K562 (cell line): Measurements from ENCODE around the gene CTNNB1. TPM values are rescaled to one million over a fixed set of nuclear protein-coding genes. Genes with fewer than 3 reads are reported as not detected.
A peak's percentile ranks its signal among the peaks of the same experiment; 100 is the strongest.

Experiments used
- ATAC-seq: fragments of 200-7000 bp; cut with Tn5 transposase; 3 replicates; pipeline ENCODE4 v1.9.1; 2020; ENCODE audit warnings: moderate library complexity
- BruUV-seq: library from RNA; stranded (reverse); fragments of 400-500 nt; replicated peaks from 2 replicates; lab custom pipeline; 2021; lab: Mats Ljungman, UMichigan
- CTCF ChIA-PET: fragments of 300-600 bp; formaldehyde crosslinking; extraction: SDS; loops from one replicate; lab custom pipeline; 2021; ENCODE audit warnings: low intra/inter-chr PET ratio; lab: Yijun Ruan, JAX
- POLR2A ChIA-PET: fragments of 300-600, 350-650 bp; sonication (Branson Sonifier 250); formaldehyde crosslinking; extraction: SDS; loops from one replicate; lab custom pipeline; 2021; ENCODE audit warnings: antibody characterized with exemption, inconsistent platforms; lab: Yijun Ruan, JAX
- DNase-seq, 4 experiments: peaks; one replicate each; pipeline versions ENCODE4 v3.0.0 to v3.0.0-alpha.2; 2011 to 2018; ENCODE audit warnings: low spot score in 3 of 4, mixed read lengths in 3 of 4; ENCODE audit errors: extremely low read depth in 1 of 4
- FAIRE-seq: peaks from 2 replicates; lab custom pipeline; 2011; peaks lifted over from hg19 to GRCh38; lab: Jason Lieb, UNC
- H2AFZ ChIP-seq: 2 replicates; pipeline ENCODE4 v1.6.0; 2011; ENCODE audit warnings: low read depth, low read length, control low read depth, inconsistent platforms
- H3K27ac ChIP-seq: fragments of 200-600 bp; 3 replicates; pipeline ENCODE4 v1.8.0; 2011; ENCODE audit warnings: low read depth, mild to moderate bottlenecking, control low read depth, inconsistent platforms, low read length, moderate library complexity, mixed read lengths; ENCODE audit errors: extremely low read depth
- H3K27me3 ChIP-seq, 2 experiments: fragments of 300-600 bp in 1 of 2; 2 replicates in 1 of 2; 3 replicates in 1 of 2; pipeline versions ENCODE4 v1.6.0 to v1.8.0; 2011; ENCODE audit warnings: inconsistent platforms in 2 of 2, low read length in 2 of 2, mild to moderate bottlenecking in 1 of 2, mixed read lengths in 1 of 2, moderate library complexity in 1 of 2; ENCODE audit not compliant: control insufficient read depth in 2 of 2, insufficient read depth in 2 of 2
- H3K36me3 ChIP-seq: fragments of 300-600 bp; 3 replicates; pipeline ENCODE4 v1.8.0; 2011; ENCODE audit warnings: mild to moderate bottlenecking, low read length, inconsistent platforms; ENCODE audit not compliant: control insufficient read depth, insufficient read depth
- H3K4me1 ChIP-seq, 2 experiments: fragments of 200-600 bp in 1 of 2; replicated peaks in 1 of 2; 2 replicates in 1 of 2; 3 replicates in 1 of 2; pipeline versions ENCODE4 v1.5.1 to v1.8.0; 2011; ENCODE audit warnings: inconsistent platforms in 2 of 2, low read length in 2 of 2, mild to moderate bottlenecking in 1 of 2, mixed read lengths in 1 of 2, moderate library complexity in 1 of 2; ENCODE audit not compliant: control insufficient read depth in 2 of 2, insufficient read depth in 2 of 2
- H3K4me2 ChIP-seq: 2 replicates; pipeline ENCODE4 v1.6.1; 2011; ENCODE audit warnings: low read length, control low read depth, inconsistent platforms, mixed read lengths; ENCODE audit not compliant: insufficient read depth
- H3K4me3 ChIP-seq: fragments of 200-600 bp; sonication (generic), shearing (Covaris generic); 2 replicates; pipeline ENCODE4 v1.5.1; 2016; ENCODE audit warnings: control low read depth, inconsistent platforms
- H3K79me2 ChIP-seq: fragments of 200-600 bp; 3 replicates; pipeline ENCODE4 v1.8.0; 2011; ENCODE audit warnings: low read length, inconsistent platforms; ENCODE audit not compliant: control insufficient read depth, insufficient read depth
- H3K9ac ChIP-seq, 2 experiments: 2 replicates each; pipeline versions ENCODE4 v1.6.0 to v1.6.1; 2011; ENCODE audit warnings: low read depth in 2 of 2, low read length in 2 of 2, control low read depth in 1 of 2, inconsistent platforms in 1 of 2, mild to moderate bottlenecking in 1 of 2, mixed read lengths in 1 of 2; ENCODE audit not compliant: insufficient read depth in 1 of 2
- H3K9me1 ChIP-seq: one replicate; pipeline ENCODE4 v1.6.0; 2011; ENCODE audit warnings: inconsistent platforms, mild to moderate bottlenecking, low read length, moderate library complexity; ENCODE audit not compliant: control insufficient read depth, insufficient read depth
- H3K9me3 ChIP-seq: replicated peaks from 2 replicates; pipeline ENCODE4 v1.5.1; 2011; ENCODE audit warnings: low read depth, low read length, inconsistent platforms; ENCODE audit not compliant: control insufficient read depth, insufficient read depth
- H4K20me1 ChIP-seq: replicated peaks from 2 replicates; pipeline ENCODE4 v1.6.1; 2011; ENCODE audit warnings: low read length, inconsistent platforms, mixed read lengths; ENCODE audit not compliant: control insufficient read depth, insufficient read depth
- CBX2 ChIP-seq: fragments of 200-600 bp; sonication (generic); IDR thresholded peaks from one replicate; pipeline ENCODE4 v1.6.1; 2012; ENCODE audit warnings: mild to moderate bottlenecking, low read length, inconsistent platforms; ENCODE audit not compliant: insufficient read depth, poor library complexity, severe bottlenecking
- MYC ChIP-seq, 2 experiments: fragments of 250-450 bp in 1 of 2; sonication (Bioruptor Pico) in 1 of 2; IDR thresholded peaks; 2 replicates each; pipeline versions ENCODE4 v1.5.1 to v1.6.1; 2012 to 2021; ENCODE audit warnings: low read depth in 2 of 2, borderline replicate concordance in 1 of 2, improper control_type of control experiment in 1 of 2, low read length in 1 of 2, mild to moderate bottlenecking in 1 of 2, moderate library complexity in 1 of 2
- NRF1 ChIP-seq, 2 experiments: fragments of 450-650 bp; IDR thresholded peaks in 1 of 2; conservative IDR thresholded peaks in 1 of 2; 2 replicates each; pipeline ENCODE4 v1.6.1; 2014; ENCODE audit warnings: mild to moderate bottlenecking in 2 of 2
- ZFPM2 ChIP-seq: fragments of 250-450 bp; sonication (Bioruptor Pico); IDR thresholded peaks from 2 replicates; pipeline ENCODE4 v1.5.1; 2022; ENCODE audit warnings: mild to moderate bottlenecking
- WGBS: fragments of 100-300 bp; shearing (Covaris generic); methylation state at CpG from one replicate; pipeline ENCODE4 v1.1.6; 2016; ENCODE audit warnings: low coverage, mixed read lengths; ENCODE audit not compliant: insufficient coverage; ENCODE audit errors: missing lambda C conversion rate; 5-methylcytosine and 5-hydroxymethylcytosine counted together
- in situ Hi-C: fragments of 300-500 bp; cut with MboI; formaldehyde crosslinking; loops from 4 replicates; pipeline ENCODE4 v1.15.0; 2018; ENCODE audit warnings: inconsistent platforms, mixed read lengths
- intact Hi-C: fragments of 100-400 bp; cut with micrococcal nuclease; formaldehyde crosslinking; loops from 2 replicates; pipeline ENCODE4 v1.14.2; 2022
- polyA plus RNA-seq, 8 experiments: library from polyadenylated mRNA; depleted of rRNA in 4 of 8; stranded (reverse) in 5 of 8; unstranded in 3 of 8; fragments of >200 nt; fragmentation: Nextera tagmentation in 2 of 8; fragmentation: Illumina TruSeq in 1 of 8; extraction: Ambion mirVana in 2 of 8; extraction: Trizol in 1 of 8; gene quantifications; 2 replicates each; pipeline versions ENCODE4 v1.2.1 to v1.2.3, GENCODE V29; 2011 to 2014; ENCODE audit warnings: inconsistent platforms in 1 of 8, missing spikeins in 1 of 8
- total RNA-seq, 7 experiments: library from RNA; depleted of rRNA in 6 of 7; stranded (reverse); fragments of >200 nt in 6 of 7; fragmentation: Illumina TruSeq in 2 of 7; extraction: Trizol in 2 of 7; gene quantifications; 2 replicates each; pipeline versions ENCODE4 v1.2.1 to v1.2.3, GENCODE V29; 2011 to 2021; ENCODE audit warnings: low replicate concordance in 1 of 7

CTNNB1 gene
- total and polyA plus RNA-seq, 9 of the 15 experiments (the other 6 are each of a cell fraction or from before 2014, with no cell fraction given), result 44.3 to 193 (median 154) TPM

DNA sequence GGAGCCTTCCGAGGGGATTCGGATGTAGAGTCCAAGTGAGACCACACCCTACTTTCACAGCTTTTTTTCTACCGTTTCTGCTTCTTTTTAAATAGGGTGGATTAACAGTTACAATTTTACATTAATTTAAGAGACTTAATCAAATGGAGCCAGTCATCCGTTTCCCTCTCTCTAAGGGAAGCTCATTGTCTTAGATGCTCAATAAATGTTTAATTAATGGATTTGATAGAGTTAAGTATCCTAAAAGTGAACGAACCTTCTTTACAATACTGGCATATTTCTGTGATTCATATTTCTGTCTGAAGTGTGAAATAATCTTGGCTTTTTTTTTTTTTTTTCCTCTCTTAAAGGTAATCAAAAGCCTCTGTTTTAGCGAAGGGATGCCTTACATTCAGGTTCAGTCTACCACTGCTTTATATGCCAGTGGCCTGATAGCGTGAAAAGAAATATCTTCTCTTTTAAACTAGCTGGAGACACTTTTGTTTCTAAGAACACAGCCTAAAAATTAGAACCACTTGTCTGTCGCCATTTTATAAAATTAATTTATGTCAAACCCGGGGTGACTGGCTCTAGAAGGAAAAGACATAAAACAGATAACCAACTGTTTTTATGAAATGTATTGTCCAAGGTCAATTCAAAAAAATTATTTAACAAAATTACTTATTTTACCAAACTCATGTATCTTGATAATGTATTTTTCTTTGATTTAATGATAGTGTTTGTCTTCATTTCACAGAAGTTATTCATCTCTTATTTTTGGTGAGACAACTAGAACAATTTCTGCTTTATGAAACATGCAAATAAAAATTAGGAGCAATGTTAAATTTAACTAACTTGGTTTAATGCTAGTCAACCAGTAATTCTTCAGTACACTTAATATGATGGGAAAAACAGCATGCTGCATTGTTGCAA lies 2.5 kb upstream of the CTNNB1 start (continued):
- TF ChIP-seq MYC (IDR thresholded peaks at IDR 0.05; ENCODE audit: low read depth, low read length) (no peak), MYC (CRISPR knock-in tag; IDR thresholded peaks at IDR 0.05; ENCODE audit: borderline replicate concordance, low read depth) (no peak), ZFPM2 (CRISPR knock-in tag) (no peak)

DNA sequence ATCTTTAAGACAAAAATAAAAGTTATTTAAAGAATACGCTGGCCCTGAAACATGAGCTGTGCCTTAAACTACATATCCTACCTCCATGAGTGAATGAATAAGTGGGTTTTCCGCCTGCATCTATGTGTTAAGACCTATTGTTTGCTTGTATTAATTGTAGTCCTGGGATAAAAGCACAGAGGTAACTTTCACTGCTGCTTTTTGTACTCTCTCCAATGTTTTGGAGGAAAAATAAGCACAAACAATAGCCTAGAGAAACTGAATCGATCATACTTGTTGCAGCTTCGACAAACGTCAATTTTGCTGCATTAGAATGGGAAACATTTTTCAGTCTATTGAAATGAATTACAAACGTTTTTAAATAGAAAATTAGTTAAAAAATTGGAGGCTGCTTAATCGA lies 1.3 kb upstream of the CTNNB1 start:
- Histone ChIP-seq H3K4me1 (peaks cover 9 to 16% of the 10 kb centered on the region in 2 experiments; a peak in 4 of 5 replicates), H2AFZ (no peak overlapping the region)
- TF ChIP-seq CBX2 (peak; percentile 94), NRF1 (conservative IDR thresholded peaks at IDR 0.05 in 1 of 2, IDR thresholded peaks at IDR 0.05 in 1 of 2) (no peak)
- TF ChIP-seq, all 486 proteins: peak for 1
- Histone ChIP-seq H3K27me3 (peaks cover 5 to 30% of the 10 kb centered on the region in 2 experiments; a peak in 4 of 5 replicates), H3K9me1 (no peaks in the 10 kb centered on the region), H3K27ac (no peak overlapping the region), H3K36me3 (no peaks in the 10 kb centered on the region), H3K4me3 (no peak overlapping the region), H3K79me2 (peaks cover 37% of the 10 kb centered on the region), H3K9me3 (no peaks in the 10 kb centered on the region), H3K4me2 (no peak overlapping the region), H4K20me1 (peaks cover 26% of the 10 kb centered on the region), H3K9ac (no peak overlapping the region; a peak in 1 of 4 replicates)
- BruUV-seq, result TSS peak; percentile 74
- FAIRE-seq (no peak), DNase-seq (no peak), ATAC-seq (no peak)
- CTCF ChIA-PET, result no interaction called here
- in situ Hi-C loops (no loop called here), intact Hi-C loops (loop anchor here (5.0 kb wide), 1 partner anchor 81 kb away; no protein-coding TSS in a partner anchor)
- WGBS, result 60% methylated on average over 7 of the region's 7 CpGs
- POLR2A ChIA-PET, result interaction anchor here (0.7 to 3.5 kb wide), 6 partner anchors 12 to 1306 kb away, joined by 3 to 33 read pairs (median 4); no protein-coding TSS in a partner anchor
